ENCODE results near the gene KRT84.

The KRT84 gene

GRCh38 chr12:52395761-52396434, 10.4 kb upstream of the KRT84 start:
- H3K4me1 ChIP-seq (ENCODE audit: insufficient read depth, low read length), result peaks cover 10% of the 10 kb centered on the region
- H3K9me3 ChIP-seq (ENCODE audit: low read length), result no peaks in the 10 kb centered on the region

DNA sequence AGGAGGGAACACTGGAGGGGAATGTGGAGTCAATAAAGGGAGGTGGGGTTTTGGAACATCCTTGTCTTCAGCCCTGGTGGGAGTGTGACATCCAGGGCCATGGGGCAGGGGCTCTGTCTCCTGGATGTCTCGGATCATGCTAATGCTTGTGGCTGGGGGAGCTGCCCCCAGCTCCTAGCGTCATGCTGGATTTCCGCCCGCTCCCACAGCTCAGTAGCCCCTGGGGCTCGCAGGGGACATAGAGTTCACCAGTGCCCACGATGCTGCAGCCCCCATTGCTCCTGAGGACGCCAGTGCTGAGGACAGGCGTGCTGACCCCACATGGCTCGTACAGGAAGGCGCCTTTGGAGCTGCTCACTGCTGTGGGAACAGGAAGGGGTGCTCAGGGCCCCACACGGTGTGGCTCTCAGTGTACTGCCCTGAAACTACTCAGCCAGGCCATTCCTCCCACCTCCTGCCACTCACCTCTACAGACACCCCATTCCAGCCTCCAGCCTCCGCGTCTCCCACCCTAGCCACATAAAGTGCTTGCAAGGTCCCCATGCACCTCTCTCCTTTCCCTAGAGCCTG, 9.5 kb upstream of the KRT84 start:
- Histone ChIP-seq H3K4me3 (ENCODE audit: low read depth in 1 of 2, low read length in 2 of 2) (no peak overlapping the region), H3K4me1 (ENCODE audit: insufficient read depth, low read length) (peaks cover 12% of the 10 kb centered on the region)

More at GRCh38 chr12:52395761-52396434, 10.4 kb upstream of the KRT84 start:
- H3K27ac ChIP-seq (ENCODE audit: low read depth, low read length), result no peak overlapping the region
- no peak overlapping the region for H3K9ac ChIP-seq (ENCODE audit: low read length)
- no peaks in the 10 kb centered on the region for H3K27me3 ChIP-seq (ENCODE audit: control insufficient read depth in 1 of 2, insufficient read depth in 2 of 2, low read length in 2 of 2)
- H3K36me3 ChIP-seq (ENCODE audit: insufficient read depth, low read length), result no peaks in the 10 kb centered on the region
- H3K4me3 ChIP-seq (ENCODE audit: low read depth in 1 of 2, low read length in 2 of 2), result no peak overlapping the region

DNA sequence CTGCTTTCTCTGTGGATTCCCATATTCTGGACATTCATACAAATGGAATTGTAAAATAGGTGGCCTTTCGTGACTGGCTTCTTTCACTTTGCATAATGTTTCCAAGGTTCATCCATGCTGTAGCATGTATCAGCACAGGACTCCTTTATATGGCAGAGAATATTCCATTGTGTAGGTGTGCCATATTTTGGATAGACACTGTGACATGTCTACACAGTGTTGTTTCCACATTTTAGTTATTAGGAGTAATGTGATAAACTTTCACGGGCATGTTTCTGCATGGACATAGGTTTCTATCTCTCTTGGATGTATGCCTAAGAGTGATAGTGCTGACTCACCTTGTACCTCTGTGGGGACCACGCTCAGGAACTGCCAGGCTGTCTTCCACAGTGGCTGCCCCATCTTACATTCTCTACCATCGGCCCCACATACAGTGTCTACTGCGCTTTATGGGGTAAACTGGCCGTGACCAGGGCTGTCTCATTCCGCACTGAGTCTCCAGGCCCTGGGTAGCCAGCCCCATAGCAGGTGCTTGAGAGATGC, 7.1 kb upstream of the KRT84 start:
- no peak overlapping the region for H3K27ac ChIP-seq (ENCODE audit: low read depth, low read length)

More for the DNA sequence above, 9.5 kb upstream of the KRT84 start:
- H3K9me3 ChIP-seq (ENCODE audit: low read length), result no peaks in the 10 kb centered on the region
- no peak overlapping the region for H3K27ac ChIP-seq (ENCODE audit: low read depth, low read length)
- no peak overlapping the region for H3K9ac ChIP-seq (ENCODE audit: low read length)
- H3K36me3 ChIP-seq (ENCODE audit: insufficient read depth, low read length), result no peaks in the 10 kb centered on the region
- H3K27me3 ChIP-seq (ENCODE audit: control insufficient read depth in 1 of 2, insufficient read depth in 2 of 2, low read length in 2 of 2), result no peaks in the 10 kb centered on the region

DNA sequence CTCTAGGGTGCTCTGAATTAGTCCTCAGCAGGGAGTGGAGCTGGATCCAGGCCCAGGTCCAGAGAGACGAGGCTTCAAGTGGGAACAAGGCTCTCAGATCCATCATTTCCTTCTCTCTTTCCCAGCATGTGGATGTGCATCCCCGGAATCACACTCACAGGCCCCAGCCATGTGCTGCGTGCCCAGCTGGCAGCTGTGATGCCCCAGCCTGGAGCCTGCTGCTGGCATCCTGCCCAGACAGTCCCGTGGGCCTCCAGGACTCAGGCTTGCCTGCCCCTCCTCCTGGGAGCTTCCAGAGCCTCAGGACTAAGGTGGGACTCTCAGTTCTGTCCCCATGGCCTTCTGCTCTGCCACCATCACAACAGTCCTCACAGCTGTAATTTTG, 6.2 kb upstream of the KRT84 start:
- no peaks in the 10 kb centered on the region for H3K9me3 ChIP-seq (ENCODE audit: low read length)
- no peak overlapping the region for H3K27ac ChIP-seq (ENCODE audit: low read depth, low read length)
- H3K4me3 ChIP-seq (ENCODE audit: low read depth in 1 of 2, low read length in 2 of 2), result no peak overlapping the region
- no peaks in the 10 kb centered on the region for H3K27me3 ChIP-seq (ENCODE audit: control insufficient read depth in 1 of 2, insufficient read depth in 2 of 2, low read length in 2 of 2)
- H3K4me1 ChIP-seq (ENCODE audit: insufficient read depth, low read length), result peaks cover 12% of the 10 kb centered on the region
- H3K9ac ChIP-seq (ENCODE audit: low read length), result no peak overlapping the region
- no peaks in the 10 kb centered on the region for H3K36me3 ChIP-seq (ENCODE audit: insufficient read depth, low read length)

More for the DNA sequence above, 7.1 kb upstream of the KRT84 start:
- no peaks in the 10 kb centered on the region for H3K36me3 ChIP-seq (ENCODE audit: insufficient read depth, low read length)
- no peaks in the 10 kb centered on the region for H3K27me3 ChIP-seq (ENCODE audit: control insufficient read depth in 1 of 2, insufficient read depth in 2 of 2, low read length in 2 of 2)
- H3K4me3 ChIP-seq (ENCODE audit: low read depth in 1 of 2, low read length in 2 of 2), result no peak overlapping the region
- peaks cover 12% of the 10 kb centered on the region for H3K4me1 ChIP-seq (ENCODE audit: insufficient read depth, low read length)
- no peaks in the 10 kb centered on the region for H3K9me3 ChIP-seq (ENCODE audit: low read length)
- no peak overlapping the region for H3K9ac ChIP-seq (ENCODE audit: low read length)

- Histone ChIP-seq H3K9ac (ENCODE audit: low read length) (no peak overlapping the region), H3K27ac (ENCODE audit: low read depth, low read length) (no peak overlapping the region), H3K27me3 (ENCODE audit: control insufficient read depth in 1 of 2, insufficient read depth in 2 of 2, low read length in 2 of 2) (no peaks in the 10 kb centered on the region), H3K4me3 (ENCODE audit: low read depth in 1 of 2, low read length in 2 of 2) (no peak overlapping the region), H3K9me3 (ENCODE audit: low read length) (no peaks in the 10 kb centered on the region), H3K4me1 (ENCODE audit: insufficient read depth, low read length) (peaks cover 12% of the 10 kb centered on the region), H3K36me3 (ENCODE audit: insufficient read depth, low read length) (no peaks in the 10 kb centered on the region)
These were observed 5.5 kb upstream of the KRT84 start for GRCh38 chr12:52390739-52391617.

- H3K4me1 ChIP-seq (ENCODE audit: insufficient read depth, low read length), result peaks cover 12% of the 10 kb centered on the region
- no peak overlapping the region for H3K27ac ChIP-seq (ENCODE audit: low read depth, low read length)
- no peaks in the 10 kb centered on the region for H3K9me3 ChIP-seq (ENCODE audit: low read length)
- no peaks in the 10 kb centered on the region for H3K36me3 ChIP-seq (ENCODE audit: insufficient read depth, low read length)
- no peaks in the 10 kb centered on the region for H3K27me3 ChIP-seq (ENCODE audit: control insufficient read depth in 1 of 2, insufficient read depth in 2 of 2, low read length in 2 of 2)
- no peak overlapping the region for H3K4me3 ChIP-seq (ENCODE audit: low read depth in 1 of 2, low read length in 2 of 2)
- H3K9ac ChIP-seq (ENCODE audit: low read length), result no peak overlapping the region
These were observed 4.1 kb upstream of the KRT84 start for GRCh38 chr12:52389313-52390207.

DNA sequence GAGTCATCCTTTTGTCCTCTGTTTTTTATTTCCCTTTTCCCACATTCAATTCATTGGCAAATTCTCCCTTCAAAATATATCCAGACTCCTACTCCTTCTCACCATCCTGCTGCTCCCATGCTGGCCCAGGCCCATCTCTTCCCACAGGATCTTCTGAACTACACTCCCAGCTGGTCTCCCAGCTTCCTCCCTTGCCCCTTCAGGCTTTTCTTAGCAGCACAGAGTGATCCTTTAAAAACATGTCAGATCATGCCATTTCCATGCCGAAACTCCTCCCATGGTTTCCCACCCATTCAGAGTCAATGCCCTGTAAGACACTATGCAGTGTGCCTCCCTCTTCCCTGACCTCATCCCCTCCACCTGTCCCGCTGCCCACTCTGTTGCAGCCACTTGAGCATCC, 2.4 kb upstream of the KRT84 start:
- Histone ChIP-seq H3K27me3 (ENCODE audit: control insufficient read depth in 1 of 2, insufficient read depth in 2 of 2, low read length in 2 of 2) (no peaks in the 10 kb centered on the region), H3K9me3 (ENCODE audit: low read length) (no peaks in the 10 kb centered on the region), H3K9ac (ENCODE audit: low read length) (no peak overlapping the region), H3K4me1 (ENCODE audit: insufficient read depth, low read length) (peaks cover 12% of the 10 kb centered on the region), H3K36me3 (ENCODE audit: insufficient read depth, low read length) (no peaks in the 10 kb centered on the region), H3K27ac (ENCODE audit: low read depth, low read length) (no peak overlapping the region), H3K4me3 (ENCODE audit: low read depth in 1 of 2, low read length in 2 of 2) (no peak overlapping the region)

- Histone ChIP-seq H3K9ac (ENCODE audit: low read length) (no peak overlapping the region), H3K9me3 (ENCODE audit: low read length) (no peaks in the 10 kb centered on the region), H3K27me3 (ENCODE audit: control insufficient read depth in 1 of 2, insufficient read depth in 2 of 2, low read length in 2 of 2) (no peaks in the 10 kb centered on the region), H3K4me1 (ENCODE audit: insufficient read depth, low read length) (no peaks in the 10 kb centered on the region), H3K4me3 (ENCODE audit: low read depth in 1 of 2, low read length in 2 of 2) (no peak overlapping the region), H3K27ac (ENCODE audit: low read depth, low read length) (no peak overlapping the region), H3K36me3 (ENCODE audit: insufficient read depth, low read length) (no peaks in the 10 kb centered on the region)
These were observed 2.1 kb downstream of the KRT84 start for GRCh38 chr12:52383331-52383730.

DNA sequence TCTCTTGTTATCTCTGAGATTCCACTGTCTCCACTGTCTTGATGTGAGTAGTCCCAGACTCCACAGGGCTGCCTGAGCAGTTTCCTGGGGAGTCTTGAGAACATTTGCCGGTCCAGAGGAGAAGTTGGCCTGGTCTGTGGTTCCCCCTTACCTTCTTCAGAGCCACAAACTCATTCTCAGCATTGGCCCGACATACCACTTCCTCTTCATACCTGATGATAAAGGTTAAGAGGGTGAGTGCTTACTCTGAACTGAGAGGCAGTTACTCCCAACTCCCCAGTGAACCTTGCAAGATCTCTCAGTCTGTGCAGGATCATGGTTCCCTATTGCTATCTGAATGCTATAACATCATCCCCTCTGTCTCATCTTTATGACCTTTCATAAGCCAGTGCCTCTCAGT, 2.6 kb downstream of the KRT84 start:
- H3K4me3 ChIP-seq (ENCODE audit: low read depth in 1 of 2, low read length in 2 of 2), result no peak overlapping the region
- no peaks in the 10 kb centered on the region for H3K27me3 ChIP-seq (ENCODE audit: control insufficient read depth in 1 of 2, insufficient read depth in 2 of 2, low read length in 2 of 2)
- no peaks in the 10 kb centered on the region for H3K36me3 ChIP-seq (ENCODE audit: insufficient read depth, low read length)
- H3K4me1 ChIP-seq (ENCODE audit: insufficient read depth, low read length), result no peaks in the 10 kb centered on the region
- no peak overlapping the region for H3K27ac ChIP-seq (ENCODE audit: low read depth, low read length)
- H3K9ac ChIP-seq (ENCODE audit: low read length), result no peak overlapping the region
- H3K9me3 ChIP-seq (ENCODE audit: low read length), result no peaks in the 10 kb centered on the region

DNA sequence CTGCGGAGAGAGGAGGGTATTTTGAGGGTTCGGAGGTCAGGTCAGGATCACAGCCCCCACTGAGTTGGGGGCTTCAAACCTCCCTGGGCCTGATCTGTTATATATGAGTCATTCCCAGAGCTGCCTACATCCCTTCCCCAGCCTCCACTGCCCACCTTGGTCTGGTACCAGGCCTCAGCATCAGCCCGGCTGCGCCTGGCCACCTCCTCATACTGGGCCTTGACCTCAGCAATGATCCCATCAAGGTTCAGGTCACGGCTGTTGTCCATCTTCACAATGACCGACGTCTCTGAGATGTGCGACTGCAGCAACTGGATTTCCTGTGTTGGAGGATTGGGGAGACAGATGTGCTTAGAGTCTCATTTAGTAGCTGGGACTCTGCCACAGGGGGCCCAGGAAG, 4.2 kb downstream of the KRT84 start:
- Histone ChIP-seq H3K27ac (ENCODE audit: low read depth, low read length) (no peak overlapping the region), H3K27me3 (ENCODE audit: control insufficient read depth in 1 of 2, insufficient read depth in 2 of 2, low read length in 2 of 2) (no peaks in the 10 kb centered on the region), H3K4me1 (ENCODE audit: insufficient read depth, low read length) (no peaks in the 10 kb centered on the region), H3K9me3 (ENCODE audit: low read length) (no peaks in the 10 kb centered on the region), H3K4me3 (ENCODE audit: low read depth in 1 of 2, low read length in 2 of 2) (no peak overlapping the region), H3K36me3 (ENCODE audit: insufficient read depth, low read length) (no peaks in the 10 kb centered on the region), H3K9ac (ENCODE audit: low read length) (no peak overlapping the region)

DNA sequence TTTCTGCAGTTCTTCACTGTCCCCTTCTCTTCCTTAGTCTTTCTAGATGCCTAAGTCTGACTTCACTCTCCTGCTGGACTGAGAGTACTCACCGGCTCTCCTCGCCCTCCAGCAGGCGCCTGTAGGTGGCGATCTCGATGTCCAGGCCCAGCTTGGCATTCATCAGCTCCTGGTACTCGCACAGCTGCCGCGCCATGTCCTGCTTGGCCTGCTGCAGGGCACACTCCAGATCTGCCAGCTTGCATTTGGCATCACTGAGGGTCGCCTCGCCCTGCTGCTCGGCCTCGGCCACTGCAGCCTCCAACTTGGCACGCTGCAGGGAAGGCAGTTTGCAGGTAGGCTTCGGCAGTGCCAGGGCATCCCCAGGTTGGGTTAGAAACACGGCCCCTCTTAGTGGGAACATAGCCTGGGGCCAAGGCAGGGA, 5.2 kb downstream of the KRT84 start:
- H3K4me3 ChIP-seq (ENCODE audit: low read depth in 1 of 2, low read length in 2 of 2), result no peak overlapping the region
- no peak overlapping the region for H3K9ac ChIP-seq (ENCODE audit: low read length)
- H3K27me3 ChIP-seq (ENCODE audit: control insufficient read depth in 1 of 2, insufficient read depth in 2 of 2, low read length in 2 of 2), result no peaks in the 10 kb centered on the region
- H3K36me3 ChIP-seq (ENCODE audit: insufficient read depth, low read length), result no peaks in the 10 kb centered on the region
- no peak overlapping the region for H3K27ac ChIP-seq (ENCODE audit: low read depth, low read length)
- H3K4me1 ChIP-seq (ENCODE audit: insufficient read depth, low read length), result no peaks in the 10 kb centered on the region
- no peaks in the 10 kb centered on the region for H3K9me3 ChIP-seq (ENCODE audit: low read length)

Data from muscle layer of colon (tissue), 2 donors.